ENCODE results near the gene ALDH2. TPM values are rescaled to one million over a fixed set of nuclear protein-coding genes. Genes with fewer than 3 reads are reported as not detected.
"Not testable (repeated sequence)": the region's sequence is repeated elsewhere in the genome, so short reads cannot be mapped to it uniquely, and the experiment has no call there.

The ALDH2 gene
- total and polyA plus RNA-seq, 7 donors, result 66.6 to 212 (median 135) TPM

DNA sequence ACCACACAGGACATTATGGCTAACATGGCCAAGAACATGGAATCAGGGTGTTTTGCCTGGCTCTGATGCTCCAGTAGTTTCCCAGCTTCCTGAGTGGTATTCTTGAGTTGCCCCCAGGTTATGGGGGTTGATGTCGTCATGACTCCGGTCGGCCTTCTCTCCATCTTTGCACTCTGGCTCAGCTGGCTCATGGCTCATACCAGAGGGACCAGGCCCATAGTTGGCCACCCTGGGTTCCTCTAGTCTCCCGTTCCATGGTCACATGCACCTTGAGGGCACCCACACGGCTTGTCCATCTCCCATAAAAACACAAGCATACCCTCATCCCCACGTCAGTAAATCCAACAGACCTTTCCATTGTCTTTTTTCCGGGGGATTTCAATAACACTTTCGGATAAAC lies 51.6 kb downstream of the ALDH2 start:
- DNase-seq, result no peak
- no peaks in the 10 kb centered on the region for H3K9me3 ChIP-seq
- TF ChIP-seq, protein P1, sequence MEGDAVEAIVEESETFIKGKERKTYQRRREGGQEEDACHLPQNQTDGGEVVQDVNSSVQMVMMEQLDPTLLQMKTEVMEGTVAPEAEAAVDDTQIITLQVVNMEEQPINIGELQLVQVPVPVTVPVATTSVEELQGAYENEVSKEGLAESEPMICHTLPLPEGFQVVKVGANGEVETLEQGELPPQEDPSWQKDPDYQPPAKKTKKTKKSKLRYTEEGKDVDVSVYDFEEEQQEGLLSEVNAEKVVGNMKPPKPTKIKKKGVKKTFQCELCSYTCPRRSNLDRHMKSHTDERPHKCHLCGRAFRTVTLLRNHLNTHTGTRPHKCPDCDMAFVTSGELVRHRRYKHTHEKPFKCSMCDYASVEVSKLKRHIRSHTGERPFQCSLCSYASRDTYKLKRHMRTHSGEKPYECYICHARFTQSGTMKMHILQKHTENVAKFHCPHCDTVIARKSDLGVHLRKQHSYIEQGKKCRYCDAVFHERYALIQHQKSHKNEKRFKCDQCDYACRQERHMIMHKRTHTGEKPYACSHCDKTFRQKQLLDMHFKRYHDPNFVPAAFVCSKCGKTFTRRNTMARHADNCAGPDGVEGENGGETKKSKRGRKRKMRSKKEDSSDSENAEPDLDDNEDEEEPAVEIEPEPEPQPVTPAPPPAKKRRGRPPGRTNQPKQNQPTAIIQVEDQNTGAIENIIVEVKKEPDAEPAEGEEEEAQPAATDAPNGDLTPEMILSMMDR (IDR thresholded peaks at IDR 0.05), result no peak
- ATAC-seq, result no peak
- peaks cover under 1% of the 10 kb centered on the region for H3K4me1 ChIP-seq
- WGBS, 3 donors, result 81 to 92% (median 85%) methylated on average over 8 of the region's 8 CpGs
- H3K36me3 ChIP-seq (ENCODE audit: insufficient read depth in 1 of 2, low read depth in 1 of 2), result no peaks in the 10 kb centered on the region
- no peak overlapping the region for H3K27ac ChIP-seq
- no peak overlapping the region for H3K4me3 ChIP-seq
- intact Hi-C loops (cut with DNase I), result no loop called here
- H3K27me3 ChIP-seq (ENCODE audit: insufficient read depth in 3 of 3, low read length in 2 of 3), result no peaks in the 10 kb centered on the region

- H3K4me1 ChIP-seq, result no peaks in the 10 kb centered on the region
- no peak overlapping the region for H3K4me3 ChIP-seq
- H3K27ac ChIP-seq, result peak overlapping the region; percentile 37
- H3K27me3 ChIP-seq (ENCODE audit: insufficient read depth in 3 of 3, low read length in 2 of 3), result no peaks in the 10 kb centered on the region
- ATAC-seq (peak in 3 of 4 donors; percentile 22 to 60 (median 56)), DNase-seq (no peak)
- intact Hi-C loops (cut with DNase I), result no loop called here
- H3K9me3 ChIP-seq, result no peaks in the 10 kb centered on the region
- TF ChIP-seq, protein P1 (IDR thresholded peaks at IDR 0.05), result no peak
- WGBS, 3 donors, result 24 to 34% (median 26%) methylated on average over 6 of the region's 6 CpGs
- no peaks in the 10 kb centered on the region for H3K36me3 ChIP-seq (ENCODE audit: insufficient read depth in 1 of 2, low read depth in 1 of 2)
Measured at GRCh38 chr12:111819191-111820158, 52.7 kb downstream of the ALDH2 start.

- intact Hi-C loops (cut with DNase I); H3K9me3 ChIP-seq: not testable (repeated sequence)
- 86 to 92% (median 87%) methylated on average over 8 of the region's 8 CpGs for WGBS, 3 donors
Measured at GRCh38 chr12:111820828-111821227, 54.1 kb downstream of the ALDH2 start.

DNA sequence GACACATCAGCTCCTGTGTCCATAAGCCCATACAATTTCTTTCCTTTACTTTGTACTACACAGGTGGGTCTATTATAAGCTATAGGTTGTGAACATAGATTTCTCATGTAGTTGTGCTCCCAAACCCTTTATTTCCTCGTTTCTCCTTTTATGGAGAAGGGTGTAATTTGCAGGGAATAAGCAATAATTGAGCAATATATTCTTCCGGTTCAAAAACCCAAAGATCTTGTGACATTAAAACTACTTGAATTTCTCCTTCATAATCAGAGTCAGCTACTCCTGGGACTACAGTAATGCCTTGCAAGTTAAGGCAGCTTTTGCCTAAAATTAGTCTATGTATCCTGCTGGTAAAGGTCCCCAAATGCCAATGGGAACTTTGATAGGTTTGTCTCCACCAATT lies 56.2 kb downstream of the ALDH2 start:
- WGBS, 3 donors, result 39 to 60% (median 50%) methylated on average over 2 of the region's 2 CpGs
- H3K27ac ChIP-seq, result no peak overlapping the region

More at GRCh38 chr12:111820828-111821227, 54.1 kb downstream of the ALDH2 start:
- DNase-seq; H3K4me3 ChIP-seq; ATAC-seq; H3K27me3 ChIP-seq (ENCODE audit: insufficient read depth in 3 of 3, low read length in 2 of 3); H3K27ac ChIP-seq; H3K4me1 ChIP-seq; H3K36me3 ChIP-seq (ENCODE audit: insufficient read depth in 1 of 2, low read depth in 1 of 2): not testable (repeated sequence)

GRCh38 chr12:111823891-111824290 lies 57.2 kb downstream of the ALDH2 start:
- TF ChIP-seq, protein P1 (IDR thresholded peaks at IDR 0.05), result no peak
- intact Hi-C loops (cut with DNase I), result no loop called here
- DNase-seq, result no peak
- Histone ChIP-seq H3K4me1 (peaks cover 4% of the 10 kb centered on the region), H3K36me3 (ENCODE audit: insufficient read depth in 1 of 2, low read depth in 1 of 2) (no peaks in the 10 kb centered on the region), H3K9me3 (no peaks in the 10 kb centered on the region), H3K4me3 (no peak overlapping the region), H3K27me3 (ENCODE audit: insufficient read depth in 3 of 3, low read length in 2 of 3) (no peaks in the 10 kb centered on the region), H3K27ac (no peak overlapping the region)
- 58 to 70% (median 69%) methylated on average over 3 of the region's 3 CpGs for WGBS, 3 donors
- ATAC-seq, result no peak

More for the DNA sequence above, 56.2 kb downstream of the ALDH2 start:
- ATAC-seq (no peak), DNase-seq (no peak)
- Histone ChIP-seq H3K9me3 (no peaks in the 10 kb centered on the region), H3K27me3 (ENCODE audit: insufficient read depth in 3 of 3, low read length in 2 of 3) (no peaks in the 10 kb centered on the region), H3K36me3 (ENCODE audit: insufficient read depth in 1 of 2, low read depth in 1 of 2) (no peaks in the 10 kb centered on the region), H3K4me1 (peaks cover 4% of the 10 kb centered on the region), H3K4me3 (no peak overlapping the region)
- intact Hi-C loops (cut with DNase I), result no loop called here
- TF ChIP-seq, protein P1 (IDR thresholded peaks at IDR 0.05), result no peak

DNA sequence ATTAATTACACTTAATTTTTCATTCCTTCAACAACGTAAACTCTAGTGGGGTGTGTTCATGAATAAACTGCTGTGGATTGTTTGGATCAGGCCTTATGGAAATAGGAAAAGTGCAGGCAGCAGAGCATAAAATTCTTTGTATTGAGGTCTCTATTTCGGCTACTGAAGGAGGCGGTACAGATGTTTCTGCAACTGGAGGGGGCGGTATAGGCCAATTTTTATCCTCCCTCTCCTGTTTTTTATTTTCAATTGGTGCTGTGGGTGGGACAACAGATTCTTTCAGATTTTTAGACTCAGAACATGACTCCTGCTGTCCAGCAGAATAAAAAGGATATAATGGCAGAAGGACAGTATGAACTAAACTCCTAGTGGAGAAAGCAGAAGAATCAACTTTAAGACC lies 57.6 kb downstream of the ALDH2 start:
- ATAC-seq; H3K27ac ChIP-seq; intact Hi-C loops (cut with DNase I); H3K27me3 ChIP-seq (ENCODE audit: insufficient read depth in 3 of 3, low read length in 2 of 3); H3K4me1 ChIP-seq; DNase-seq; H3K36me3 ChIP-seq (ENCODE audit: insufficient read depth in 1 of 2, low read depth in 1 of 2); H3K9me3 ChIP-seq; H3K4me3 ChIP-seq: not testable (repeated sequence)
- WGBS, 3 donors, result 54 to 65% (median 57%) methylated on average over 4 of the region's 4 CpGs
